T1000 (cell line): ENCODE measurements around the gene ENTHD1.
"Not testable (repeated sequence)": the region's sequence is repeated elsewhere in the genome, so short reads cannot be mapped to it uniquely, and the experiment has no call there.

Experiments
- DNase-seq: peaks from one replicate; lab custom pipeline; 2025; ENCODE audit warnings: mixed read lengths; lab: John Stamatoyannopoulos, UW

ENTHD1 gene

GRCh38 chr22:39797528-39798147 lies 95.9 kb downstream of the ENTHD1 start:
- no peak for DNase-seq

- no peak for DNase-seq
Observed at GRCh38 chr22:39789788-39790187, 103.8 kb downstream of the ENTHD1 start.

- DNase-seq, result no peak
Observed at GRCh38 chr22:39785232-39785631, 108.3 kb downstream of the ENTHD1 start.

- DNase-seq, result no peak
Observed at GRCh38 chr22:39777716-39778454, 115.7 kb downstream of the ENTHD1 start.

- DNase-seq, result no peak
Observed at GRCh38 chr22:39776295-39777009, 117.1 kb downstream of the ENTHD1 start.

GRCh38 chr22:39773976-39774539 lies 119.5 kb downstream of the ENTHD1 start:
- DNase-seq, result no peak

GRCh38 chr22:39773503-39773902 lies 120.1 kb downstream of the ENTHD1 start:
- no peak for DNase-seq

GRCh38 chr22:39771486-39771885 lies 122.1 kb downstream of the ENTHD1 start:
- no peak for DNase-seq

- DNase-seq, result no peak
Observed at GRCh38 chr22:39765661-39766060, 127.9 kb downstream of the ENTHD1 start.

- no peak for DNase-seq
Observed at GRCh38 chr22:39765046-39765445, 128.5 kb downstream of the ENTHD1 start.

- no peak for DNase-seq
Observed at GRCh38 chr22:39763276-39763675, 130.3 kb downstream of the ENTHD1 start.

- DNase-seq, result no peak
Observed at GRCh38 chr22:39750759-39751158, 142.8 kb downstream of the ENTHD1 start.

- no peak for DNase-seq
Observed at GRCh38 chr22:39748877-39749276, 144.7 kb downstream of the ENTHD1 start.

- no peak for DNase-seq
Observed at GRCh38 chr22:39746600-39747262, 146.8 kb downstream of the ENTHD1 start.

GRCh38 chr22:39745789-39746188 lies 147.8 kb downstream of the ENTHD1 start:
- no peak for DNase-seq

- DNase-seq, result no peak
Observed at GRCh38 chr22:39744353-39744752, 149.2 kb downstream of the ENTHD1 start.

GRCh38 chr22:39743935-39744334 lies 149.6 kb downstream of the ENTHD1 start:
- no peak for DNase-seq

- DNase-seq, result no peak
Observed at GRCh38 chr22:39739338-39740027, 154.1 kb downstream of the ENTHD1 start.

- no peak for DNase-seq
Observed at GRCh38 chr22:39738746-39739145, 154.8 kb downstream of the ENTHD1 start.

- DNase-seq, result no peak
Observed at GRCh38 chr22:39735776-39736175, 157.8 kb downstream of the ENTHD1 start.

- no peak for DNase-seq
Observed at GRCh38 chr22:39734866-39735265, 158.7 kb downstream of the ENTHD1 start.

- not testable (repeated sequence) for DNase-seq
Observed at GRCh38 chr22:39734046-39734445, 159.5 kb downstream of the ENTHD1 start.
